MM.1S (cell line): Measurements from ENCODE around the gene BRF1.

ENCODE experiments used
- DNase-seq: peaks from one replicate; pipeline ENCODE4 v3.0.0-alpha.2; 2015
- H2AFZ ChIP-seq: fragments of 300-600 bp; sonication (generic); 2 replicates; pipeline ENCODE4 v1.6.0; 2016; ENCODE audit warnings: antibody characterized with exemption, low read length
- H3F3A ChIP-seq: fragments of 300-600 bp; sonication (generic); 2 replicates; pipeline ENCODE4 v1.6.1; 2016; ENCODE audit warnings: mild to moderate bottlenecking, antibody characterized with exemption, low read length, moderate library complexity, mixed read lengths; ENCODE audit not compliant: insufficient read depth
- H3K27ac ChIP-seq: fragments of 300-600 bp; sonication (generic); 2 replicates; pipeline ENCODE4 v1.5.1; 2016; ENCODE audit warnings: mild to moderate bottlenecking, low read length
- H3K27me3 ChIP-seq: fragments of 300-600 bp; sonication (generic); replicated peaks from 2 replicates; pipeline ENCODE4 v1.6.0; 2016; ENCODE audit warnings: low read length; ENCODE audit not compliant: insufficient read depth
- H3K36me3 ChIP-seq: fragments of 300-600 bp; sonication (generic); replicated peaks from 2 replicates; pipeline ENCODE4 v1.6.1; 2016; ENCODE audit warnings: mild to moderate bottlenecking, low read length, mixed read lengths; ENCODE audit not compliant: insufficient read depth
- H3K4me1 ChIP-seq: fragments of 300-600 bp; sonication (generic); 2 replicates; pipeline ENCODE4 v1.6.1; 2016; ENCODE audit warnings: low read length, mixed read lengths
- H3K4me2 ChIP-seq: fragments of 300-600 bp; sonication (generic); 2 replicates; pipeline ENCODE4 v1.6.0; 2016; ENCODE audit warnings: low read depth, low read length
- H3K4me3 ChIP-seq: fragments of 300-600 bp; sonication (generic); 2 replicates; pipeline ENCODE4 v1.5.1; 2016; ENCODE audit warnings: low read length, mixed read lengths
- H3K79me2 ChIP-seq: fragments of 300-600 bp; sonication (generic); 2 replicates; pipeline ENCODE4 v1.6.1; 2016; ENCODE audit warnings: mixed run types, low read length, mixed read lengths
- H3K9ac ChIP-seq: fragments of 300-600 bp; sonication (generic); 2 replicates; pipeline ENCODE4 v1.6.1; 2016; ENCODE audit warnings: low read length, mixed read lengths
- H3K9me2 ChIP-seq: fragments of 300-600 bp; sonication (generic); replicated peaks from 2 replicates; pipeline ENCODE4 v1.6.1; 2016; ENCODE audit warnings: mild to moderate bottlenecking, low read length, mixed read lengths; ENCODE audit not compliant: insufficient read depth
- H3K9me3 ChIP-seq: fragments of 300-600 bp; sonication (generic); replicated peaks from 2 replicates; pipeline ENCODE4 v1.6.1; 2016; ENCODE audit warnings: mild to moderate bottlenecking, low read length, mixed read lengths; ENCODE audit not compliant: insufficient read depth
- H4K20me1 ChIP-seq: fragments of 300-600 bp; sonication (generic); 2 replicates; pipeline ENCODE4 v1.6.1; 2016; ENCODE audit warnings: mild to moderate bottlenecking, low read length, moderate library complexity, mixed read lengths; ENCODE audit not compliant: insufficient read depth
- CTCF ChIP-seq: fragments of 300-600 bp; sonication (generic); IDR thresholded peaks from 2 replicates; pipeline ENCODE4 v1.5.1; 2016; ENCODE audit warnings: antibody characterized with exemption, low read length, mixed read lengths
- EZH2 ChIP-seq: fragments of 300-600 bp; sonication (generic); optimal IDR thresholded peaks from 2 replicates; pipeline ENCODE3; 2017; ENCODE audit warnings: low read depth, mild to moderate bottlenecking, antibody characterized with exemption, low read length, mixed read lengths
- EZH2phosphoT487 ChIP-seq: fragments of 300-600 bp; sonication (generic); IDR thresholded peaks from 2 replicates; pipeline ENCODE4 v1.6.1; 2018; ENCODE audit warnings: antibody characterized with exemption, low read length

Gene BRF1

GRCh38 chr14:105182296-105183020 lies 118.3 kb downstream of the BRF1 start:
- peaks cover 12% of the 10 kb centered on the region; the same call in 1 of the 2 replicates for H3K27me3 ChIP-seq
- no peaks in the 10 kb centered on the region for H3F3A ChIP-seq
- H3K9me3 ChIP-seq = no peaks in the 10 kb centered on the region
- H3K9ac ChIP-seq = no peak overlapping the region
- TF ChIP-seq EZH2 = no peak
- TF ChIP-seq EZH2phosphoT487 = no peak
- no peak for TF ChIP-seq CTCF
- no peaks in the 10 kb centered on the region for H3K79me2 ChIP-seq
- H3K27ac ChIP-seq = no peak overlapping the region
- H3K4me3 ChIP-seq = no peak overlapping the region
- no peaks in the 10 kb centered on the region for H4K20me1 ChIP-seq
- no peak overlapping the region for H3K4me2 ChIP-seq
- no peak for DNase-seq
- H3K36me3 ChIP-seq = no peaks in the 10 kb centered on the region
- no peaks in the 10 kb centered on the region for H3K9me2 ChIP-seq
- H3K4me1 ChIP-seq = no peaks in the 10 kb centered on the region
- H2AFZ ChIP-seq = no peak overlapping the region

- no peak overlapping the region for H2AFZ ChIP-seq
- H3K36me3 ChIP-seq = no peaks in the 10 kb centered on the region
- H3K27ac ChIP-seq = no peak overlapping the region
- no peaks in the 10 kb centered on the region for H3K79me2 ChIP-seq
- H4K20me1 ChIP-seq = no peaks in the 10 kb centered on the region
- no peak for DNase-seq
- no peaks in the 10 kb centered on the region for H3F3A ChIP-seq
- H3K9ac ChIP-seq = no peak overlapping the region
- no peak overlapping the region for H3K4me3 ChIP-seq
- H3K27me3 ChIP-seq = peaks cover 12% of the 10 kb centered on the region; the same call in 1 of the 2 replicates
- TF ChIP-seq EZH2 (no peak), EZH2phosphoT487 (no peak), CTCF (no peak)
- no peaks in the 10 kb centered on the region for H3K4me1 ChIP-seq
- H3K9me3 ChIP-seq = no peaks in the 10 kb centered on the region
- no peaks in the 10 kb centered on the region for H3K9me2 ChIP-seq
- H3K4me2 ChIP-seq = no peak overlapping the region
Measured at GRCh38 chr14:105181549-105182295, 119.1 kb downstream of the BRF1 start.

GRCh38 chr14:105180592-105181548 lies 119.9 kb downstream of the BRF1 start, which contains the start of gene NUDT14:
TSS of gene NUDT14 (minus strand) at chr14:105181312. CDS start at chr14:105181209, 103 bp downstream.
- Histone ChIP-seq H3K4me2 (peak within 1 kb of the TSS; percentile 59; the same call in 1 of the 2 replicates), H3K9ac (peak within 1 kb of the TSS; percentile 35; the same call in 1 of the 2 replicates), H3F3A (no peaks in the 10 kb centered on the region), H3K9me3 (no peaks in the 10 kb centered on the region), H3K9me2 (no peaks in the 10 kb centered on the region), H3K79me2 (no peaks in the 10 kb centered on the region), H3K36me3 (no peaks in the 10 kb centered on the region), H2AFZ (no peak within 1 kb of the TSS), H4K20me1 (no peaks in the 10 kb centered on the region), H3K4me3 (peak within 1 kb of the TSS; percentile 65), H3K27ac (no peak within 1 kb of the TSS), H3K27me3 (peaks cover 12% of the 10 kb centered on the region; the same call in 1 of the 2 replicates), H3K4me1 (no peaks in the 10 kb centered on the region)
- peak; percentile 58 for DNase-seq
- TF ChIP-seq EZH2 (no peak), EZH2phosphoT487 (no peak), CTCF (no peak)
